OCI-LY7 (cell line): ENCODE results near the gene PDE8B. TPM values are rescaled to one million over a fixed set of nuclear protein-coding genes. Genes with fewer than 3 reads are reported as not detected.

Source experiments
- BruUV-seq: library from RNA; stranded (reverse); fragments of 400-500 nt; replicated peaks from 2 replicates; lab custom pipeline; 2021; lab: Mats Ljungman, UMichigan
- CTCF ChIA-PET: fragments of 300-600 bp; sonication (Branson Sonifier 250); formaldehyde crosslinking; loops from one replicate; lab custom pipeline; 2022; ENCODE audit warnings: antibody characterized with exemption; ENCODE audit not compliant: unreplicated experiment; lab: Charles Lee
- POLR2A ChIA-PET: fragments of 300-600 bp; sonication (Branson Sonifier 250); formaldehyde crosslinking; loops from one replicate; lab custom pipeline; 2022; ENCODE audit warnings: antibody characterized with exemption; lab: Charles Lee
- DNase-seq: peaks from one replicate; pipeline ENCODE4 v3.0.0-alpha.2; 2015; ENCODE audit warnings: low spot score
- H2AFZ ChIP-seq: fragments of 200-600 bp; sonication (generic), shearing (Covaris generic); 2 replicates; pipeline ENCODE4 v1.6.1; 2014; ENCODE audit warnings: mild to moderate bottlenecking, antibody characterized with exemption, low read length, moderate library complexity
- H3K27ac ChIP-seq: fragments of 200-600 bp; sonication (generic); 2 replicates; pipeline ENCODE4 v1.5.1; 2014; ENCODE audit warnings: mixed run types, low read depth, mild to moderate bottlenecking, moderate library complexity, low read length, inconsistent platforms; ENCODE audit not compliant: poor library complexity, severe bottlenecking
- H3K36me3 ChIP-seq: fragments of 200-600 bp; sonication (generic); 2 replicates; pipeline ENCODE4 v1.6.1; 2014; ENCODE audit warnings: mild to moderate bottlenecking, antibody characterized with exemption, low read length, moderate library complexity, mixed read lengths; ENCODE audit not compliant: insufficient read depth
- H3K4me1 ChIP-seq: fragments of 200-600 bp; sonication (generic); 2 replicates; pipeline ENCODE4 v1.5.1; 2014; ENCODE audit warnings: mild to moderate bottlenecking, low read length; ENCODE audit not compliant: insufficient read depth, poor library complexity, severe bottlenecking
- H3K4me2 ChIP-seq: fragments of 200-600 bp; sonication (generic); 2 replicates; pipeline ENCODE4 v1.6.1; 2014; ENCODE audit warnings: mild to moderate bottlenecking, low read length
- H3K4me3 ChIP-seq: fragments of 200-600 bp; sonication (generic); 2 replicates; pipeline ENCODE4 v1.5.1; 2014; ENCODE audit warnings: mild to moderate bottlenecking, low read depth, low read length; ENCODE audit not compliant: poor library complexity, severe bottlenecking
- H3K79me2 ChIP-seq: fragments of 200-600 bp; sonication (generic); 2 replicates; pipeline ENCODE4 v1.6.1; 2016; ENCODE audit warnings: low read depth, mild to moderate bottlenecking, low read length, moderate library complexity, mixed read lengths; ENCODE audit not compliant: insufficient read depth
- H3K9me2 ChIP-seq: fragments of 200-600 bp; sonication (generic); 2 replicates; pipeline ENCODE4 v1.6.1; 2016; ENCODE audit warnings: mild to moderate bottlenecking, low read length, mixed read lengths; ENCODE audit not compliant: insufficient read depth
- H3K9me3 ChIP-seq: fragments of 200-600 bp; sonication (generic); 2 replicates; pipeline ENCODE4 v1.6.1; 2014; ENCODE audit warnings: mild to moderate bottlenecking, mixed run types, low read length, mixed read lengths
- H4K20me1 ChIP-seq: fragments of 200-600 bp; sonication (generic); 2 replicates; pipeline ENCODE4 v1.6.1; 2014; ENCODE audit warnings: mild to moderate bottlenecking, antibody characterized with exemption, low read length, moderate library complexity, mixed read lengths; ENCODE audit not compliant: insufficient read depth
- EZH2phosphoT487 ChIP-seq: fragments of 200-600 bp; sonication (generic); IDR thresholded peaks from 2 replicates; pipeline ENCODE4 v1.6.1; 2018; ENCODE audit warnings: low read depth, borderline replicate concordance, mild to moderate bottlenecking, mixed run types, antibody characterized with exemption, low read length, moderate library complexity, mixed read lengths
- intact Hi-C: fragments of 100-400 bp; cut with micrococcal nuclease; formaldehyde crosslinking; loops from one replicate; pipeline ENCODE4 v1.10.0; 2022; ENCODE audit not compliant: unreplicated experiment
- total RNA-seq, 2 experiments: library from RNA; depleted of rRNA in 1 of 2; stranded (reverse); fragments of >200 nt in 1 of 2; shearing (Covaris generic) in 1 of 2; gene quantifications; 2 replicates each; pipeline ENCODE4 v1.2.3, GENCODE V29; 2014 to 2022
- TF ChIP-seq, protein P1 (sequence below): fragments of 200-600 bp; sonication (generic); conservative IDR thresholded peaks from 2 replicates; pipeline ENCODE4 v1.5.1; 2014; ENCODE audit warnings: mild to moderate bottlenecking, antibody characterized with exemption, low read length, moderate library complexity, mixed read lengths

Gene PDE8B
- total RNA-seq, 2 experiments from 2014 or later = 0.21 to 0.22 TPM

- Histone ChIP-seq H3K79me2 (no peaks in the 10 kb centered on the region), H3K9me3 (no peaks in the 10 kb centered on the region), H3K27ac (no peak overlapping the region), H2AFZ (no peak overlapping the region), H3K4me1 (no peaks in the 10 kb centered on the region), H3K36me3 (no peaks in the 10 kb centered on the region), H3K4me3 (no peak overlapping the region), H4K20me1 (no peaks in the 10 kb centered on the region), H3K9me2 (no peaks in the 10 kb centered on the region), H3K4me2 (no peak overlapping the region)
- intact Hi-C loops = no loop called here
- DNase-seq = no peak
- POLR2A ChIA-PET = no interaction called here
- TF ChIP-seq, protein P1, sequence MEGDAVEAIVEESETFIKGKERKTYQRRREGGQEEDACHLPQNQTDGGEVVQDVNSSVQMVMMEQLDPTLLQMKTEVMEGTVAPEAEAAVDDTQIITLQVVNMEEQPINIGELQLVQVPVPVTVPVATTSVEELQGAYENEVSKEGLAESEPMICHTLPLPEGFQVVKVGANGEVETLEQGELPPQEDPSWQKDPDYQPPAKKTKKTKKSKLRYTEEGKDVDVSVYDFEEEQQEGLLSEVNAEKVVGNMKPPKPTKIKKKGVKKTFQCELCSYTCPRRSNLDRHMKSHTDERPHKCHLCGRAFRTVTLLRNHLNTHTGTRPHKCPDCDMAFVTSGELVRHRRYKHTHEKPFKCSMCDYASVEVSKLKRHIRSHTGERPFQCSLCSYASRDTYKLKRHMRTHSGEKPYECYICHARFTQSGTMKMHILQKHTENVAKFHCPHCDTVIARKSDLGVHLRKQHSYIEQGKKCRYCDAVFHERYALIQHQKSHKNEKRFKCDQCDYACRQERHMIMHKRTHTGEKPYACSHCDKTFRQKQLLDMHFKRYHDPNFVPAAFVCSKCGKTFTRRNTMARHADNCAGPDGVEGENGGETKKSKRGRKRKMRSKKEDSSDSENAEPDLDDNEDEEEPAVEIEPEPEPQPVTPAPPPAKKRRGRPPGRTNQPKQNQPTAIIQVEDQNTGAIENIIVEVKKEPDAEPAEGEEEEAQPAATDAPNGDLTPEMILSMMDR = no peak
- BruUV-seq = no TSS peak
- CTCF ChIA-PET = no interaction called here
Measured at GRCh38 chr5:77262697-77263096, 52.2 kb downstream of the PDE8B start.

DNA sequence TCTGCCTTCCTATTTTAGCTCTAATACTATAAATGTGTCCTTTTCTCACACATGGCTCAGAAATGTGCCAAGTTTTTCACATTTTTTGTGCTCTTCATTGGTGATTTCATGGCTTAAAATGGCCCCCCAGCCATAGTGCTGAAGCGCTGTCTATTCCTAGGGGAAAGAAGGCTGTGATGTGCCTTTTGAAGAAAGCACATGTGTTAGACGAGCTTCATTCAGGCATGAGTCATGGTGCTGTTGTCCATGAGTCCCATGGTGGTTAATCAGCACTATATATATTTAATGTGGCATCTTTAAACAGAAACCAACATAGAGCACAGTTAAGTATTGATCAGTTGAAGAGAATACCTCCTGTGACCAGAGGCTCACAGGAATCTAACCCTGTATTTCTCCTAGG, 55.8 kb downstream of the PDE8B start:
- Histone ChIP-seq H3K9me3 (no peaks in the 10 kb centered on the region), H3K27ac (no peak overlapping the region), H3K79me2 (no peaks in the 10 kb centered on the region), H3K9me2 (no peaks in the 10 kb centered on the region), H4K20me1 (no peaks in the 10 kb centered on the region), H3K4me2 (no peak overlapping the region), H2AFZ (no peak overlapping the region), H3K4me3 (no peak overlapping the region), H3K36me3 (no peaks in the 10 kb centered on the region), H3K4me1 (no peaks in the 10 kb centered on the region)
- POLR2A ChIA-PET = interaction anchor here (1.3 kb wide), 1 partner anchor 11 kb away, joined by 4 read pairs; no protein-coding TSS in a partner anchor
- CTCF ChIA-PET = no interaction called here
- DNase-seq = no peak
- intact Hi-C loops = no loop called here
- no TSS peak for BruUV-seq
- TF ChIP-seq, protein P1 = no peak
- TF ChIP-seq EZH2phosphoT487 = no peak

- TF ChIP-seq, protein P1 = no peak
- TF ChIP-seq EZH2phosphoT487 = no peak
- no peak for DNase-seq
- intact Hi-C loops = no loop called here
- Histone ChIP-seq H4K20me1 (no peaks in the 10 kb centered on the region), H3K4me1 (no peaks in the 10 kb centered on the region), H3K4me2 (no peak overlapping the region), H3K79me2 (no peaks in the 10 kb centered on the region), H3K9me2 (no peaks in the 10 kb centered on the region), H3K9me3 (no peaks in the 10 kb centered on the region), H3K27ac (no peak overlapping the region), H2AFZ (no peak overlapping the region), H3K4me3 (no peak overlapping the region), H3K36me3 (no peaks in the 10 kb centered on the region)
- CTCF ChIA-PET = no interaction called here
- BruUV-seq = no TSS peak
- POLR2A ChIA-PET = interaction anchor here (0.6 kb wide), 1 partner anchor 27 kb away, joined by 3 read pairs; no protein-coding TSS in a partner anchor
Measured at GRCh38 chr5:77267496-77267895, 57.0 kb downstream of the PDE8B start.
